GM23338 (cell line): ENCODE results near the gene RAX2. TPM values are rescaled to one million over a fixed set of nuclear protein-coding genes. Genes with fewer than 3 reads are reported as not detected.

Experiments used
- ATAC-seq: fragments of 200-7000 bp; cut with Tn5 transposase; 3 replicates; pipeline ENCODE4 v1.9.1; 2020
- DNase-seq: peaks from one replicate; pipeline ENCODE4 v3.0.0-alpha.2; 2015; ENCODE audit warnings: low spot score
- H2AFZ ChIP-seq: fragments of 200-600 bp; sonication (generic); 2 replicates; pipeline ENCODE4 v1.8.0; 2016; ENCODE audit warnings: antibody characterized with exemption, mild to moderate bottlenecking, moderate library complexity
- H3F3A ChIP-seq: fragments of 200-600 bp; sonication (generic); replicated peaks from 2 replicates; pipeline ENCODE4 v1.8.0; 2017; ENCODE audit warnings: antibody characterized with exemption, mixed run types, low read depth
- H3K27ac ChIP-seq: fragments of 200-600 bp; sonication (generic); 2 replicates; pipeline ENCODE4 v1.6.1; 2016; ENCODE audit warnings: low read depth
- H3K27me3 ChIP-seq: fragments of 200-600 bp; sonication (generic); 2 replicates; pipeline ENCODE4 v1.8.0; 2016; ENCODE audit warnings: mild to moderate bottlenecking, mixed run types, moderate library complexity; ENCODE audit not compliant: insufficient read depth
- H3K36me3 ChIP-seq: fragments of 200-600 bp; sonication (generic); 2 replicates; pipeline ENCODE4 v1.8.0; 2016; ENCODE audit warnings: mild to moderate bottlenecking; ENCODE audit not compliant: insufficient read depth
- H3K4me1 ChIP-seq: fragments of 200-600 bp; sonication (generic); 2 replicates; pipeline ENCODE4 v1.8.0; 2016; ENCODE audit warnings: mild to moderate bottlenecking, moderate library complexity; ENCODE audit not compliant: insufficient read depth
- H3K4me2 ChIP-seq: fragments of 200-600 bp; sonication (generic); 2 replicates; pipeline ENCODE4 v1.7.1; 2017; ENCODE audit warnings: mixed run types
- H3K4me3 ChIP-seq: fragments of 200-600 bp; sonication (generic); 2 replicates; pipeline ENCODE4 v1.6.1; 2016; ENCODE audit warnings: mixed run types
- H3K79me2 ChIP-seq: fragments of 200-600 bp; sonication (generic); replicated peaks from 2 replicates; pipeline ENCODE4 v1.8.0; 2017; ENCODE audit warnings: mild to moderate bottlenecking; ENCODE audit not compliant: insufficient read depth
- H3K9me2 ChIP-seq: fragments of 200-600 bp; sonication (generic); 2 replicates; pipeline ENCODE4 v1.8.0; 2017; ENCODE audit not compliant: insufficient read depth
- H4K20me1 ChIP-seq: fragments of 200-600 bp; sonication (generic); replicated peaks from 2 replicates; pipeline ENCODE4 v1.8.0; 2017; ENCODE audit warnings: mild to moderate bottlenecking; ENCODE audit not compliant: insufficient read depth
- H3K27ac Mint-ChIP-seq: 2 replicates; pipeline ENCODE4 v1.8.0; 2020; ENCODE audit warnings: inconsistent platforms, mild to moderate bottlenecking, moderate library complexity, mixed read lengths
- H3K27me3 Mint-ChIP-seq: 3 replicates; pipeline ENCODE4 v1.8.0; 2022; ENCODE audit warnings: low read depth, mild to moderate bottlenecking, moderate library complexity, mixed read lengths, inconsistent platforms; ENCODE audit not compliant: insufficient read depth, poor library complexity
- H3K36me3 Mint-ChIP-seq: 3 replicates; pipeline ENCODE4 v1.8.0; 2021; ENCODE audit warnings: low read depth, mild to moderate bottlenecking, inconsistent platforms, moderate library complexity, mixed read lengths
- H3K4me1 Mint-ChIP-seq: 3 replicates; pipeline ENCODE4 v1.8.0; 2020; ENCODE audit warnings: mild to moderate bottlenecking, inconsistent platforms, mixed read lengths
- H3K4me3 Mint-ChIP-seq: 3 replicates; pipeline ENCODE4 v1.8.0; 2021; ENCODE audit warnings: moderate library complexity, mild to moderate bottlenecking, inconsistent platforms, mixed read lengths
- H3K9me3 Mint-ChIP-seq: 3 replicates; pipeline ENCODE4 v1.8.0; 2020; ENCODE audit warnings: moderate library complexity, mild to moderate bottlenecking, inconsistent platforms, mixed read lengths
- CREB1 ChIP-seq: fragments of 250-450 bp; sonication (Bioruptor Pico); IDR thresholded peaks from 2 replicates; pipeline ENCODE4 v1.5.0; 2020; ENCODE audit warnings: low read depth, mild to moderate bottlenecking, moderate library complexity
- CTCF ChIP-seq, 2 experiments: fragments of 200-600 bp in 1 of 2; sonication (generic) in 1 of 2; conservative IDR thresholded peaks; 2 replicates each; pipeline versions ENCODE4 v1.5.1 to v1.6.1; 2016 to 2017; ENCODE audit warnings: antibody characterized with exemption in 2 of 2, low read depth in 2 of 2, mild to moderate bottlenecking in 2 of 2, moderate library complexity in 1 of 2
- ETS1 ChIP-seq: IDR thresholded peaks from 2 replicates; pipeline ENCODE4 v1.6.1; 2016; ENCODE audit warnings: antibody characterized with exemption
- EZH2 ChIP-seq: fragments of 200-600 bp; sonication (generic); IDR thresholded peaks from one replicate; pipeline ENCODE4 v1.8.0; 2017; ENCODE audit warnings: antibody characterized with exemption, mild to moderate bottlenecking, low read depth; ENCODE audit not compliant: unreplicated experiment
- EZH2phosphoT487 ChIP-seq: fragments of 200-600 bp; sonication (generic); IDR thresholded peaks from one replicate; pipeline ENCODE4 v1.8.1; 2018; ENCODE audit warnings: antibody characterized with exemption; ENCODE audit not compliant: unreplicated experiment
- POLR2AphosphoS5 ChIP-seq: IDR thresholded peaks from 2 replicates; pipeline ENCODE4 v1.6.1; 2016; ENCODE audit warnings: antibody characterized with exemption, low read depth
- REST ChIP-seq: IDR thresholded peaks from one replicate; pipeline ENCODE4 v1.6.1; 2018; ENCODE audit warnings: antibody characterized with exemption; ENCODE audit not compliant: unreplicated experiment
- STAT1 ChIP-seq: IDR thresholded peaks from one replicate; pipeline ENCODE4 v1.6.1; 2016; ENCODE audit warnings: antibody characterized with exemption; ENCODE audit not compliant: unreplicated experiment
- ZNF114 ChIP-seq: fragments of 250-450 bp; sonication (Bioruptor Pico); IDR thresholded peaks from 2 replicates; pipeline ENCODE4 v1.5.0; 2020; ENCODE audit warnings: mild to moderate bottlenecking, moderate library complexity
- ZNF331 ChIP-seq: fragments of 250-450 bp; sonication (Bioruptor Pico); IDR thresholded peaks from 2 replicates; pipeline ENCODE4 v1.5.0; 2020; ENCODE audit warnings: low read depth, mild to moderate bottlenecking, moderate library complexity
- ZNF462 ChIP-seq: fragments of 250-450 bp; sonication (Bioruptor Pico); IDR thresholded peaks from 2 replicates; pipeline ENCODE4 v1.5.0; 2020; ENCODE audit warnings: mild to moderate bottlenecking, moderate library complexity
- long read RNA-seq: library from polyadenylated mRNA; unstranded; transcript quantifications from one replicate; pipeline ENCODE4 v2.0.0, GENCODE V29; 2020; ENCODE audit not compliant: unreplicated experiment
- polyA plus RNA-seq: library from polyadenylated mRNA; unstranded; fragments of >200 nt; fragmentation: Nextera tagmentation; extraction: Ambion mirVana; gene quantifications from 2 replicates; pipeline ENCODE4 v1.2.1, GENCODE V29; 2016
- total RNA-seq: library from RNA; depleted of rRNA; stranded (reverse); fragments of >200 nt; shearing (Covaris generic); gene quantifications from 2 replicates; pipeline ENCODE4 v1.2.3, GENCODE V29; 2014; rRNA removed

The RAX2 gene
- not detected in 2 replicates for total RNA-seq
- polyA plus RNA-seq: 0.13 TPM in 1 of 2 replicates, not detected in the other
- long read RNA-seq: 0 reads

GRCh38 chr19:3771906-3772455 lies at the start of gene RAX2:
TSS of gene RAX2 (minus strand) at chr19:3772228. CDS start at chr19:3771742, 486 bp downstream.
- H3K4me3 ChIP-seq: no peak within 1 kb of the TSS
- no peak within 1 kb of the TSS for H3K27ac ChIP-seq
- H3K9me3 Mint-ChIP-seq: no peaks in the 10 kb centered on the region; the same call in 1 of the 3 replicates
- no peaks in the 10 kb centered on the region for H3K36me3 ChIP-seq
- no peaks in the 10 kb centered on the region for H3K9me2 ChIP-seq
- no peaks in the 10 kb centered on the region for H3K4me1 ChIP-seq
- no peak within 1 kb of the TSS for H2AFZ ChIP-seq
- H3K79me2 ChIP-seq: no peaks in the 10 kb centered on the region
- peaks cover 7% of the 10 kb centered on the region for H3K27me3 Mint-ChIP-seq
- H3K27ac Mint-ChIP-seq: no peak within 1 kb of the TSS
- TF ChIP-seq EZH2 (no peak), CTCF (conservative IDR thresholded peaks at IDR 0.05; ENCODE audit: low read depth in 2 of 2) (no peak), REST (no peak), ZNF114 (CRISPR knock-in tag) (no peak), ETS1 (no peak), POLR2AphosphoS5 (no peak), CREB1 (no peak), STAT1 (no peak), EZH2phosphoT487 (no peak), ZNF331 (CRISPR knock-in tag) (no peak), ZNF462 (CRISPR knock-in tag) (no peak)
- DNase-seq (no peak), ATAC-seq (peak; percentile 7; the same call in 2 of the 3 replicates)
- H3K4me1 Mint-ChIP-seq: peaks cover 8% of the 10 kb centered on the region
- H3F3A ChIP-seq: 0 out of 2 replicates have a peak, but pooled peaks cover 4% of the 10 kb centered on the region
- no peak within 1 kb of the TSS; the same call in 2 of the 3 replicates for H3K4me3 Mint-ChIP-seq
- H3K36me3 Mint-ChIP-seq: peaks cover 4% of the 10 kb centered on the region; the same call in 2 of the 3 replicates
- H3K27me3 ChIP-seq: no peaks in the 10 kb centered on the region
- no peak within 1 kb of the TSS for H3K4me2 ChIP-seq
- no peaks in the 10 kb centered on the region; the same call in 1 of the 2 replicates for H4K20me1 ChIP-seq
